HTR-8/SVneo (cell line): ENCODE measurements around the gene GABRP.

ENCODE experiments used
- DNase-seq: peaks from one replicate; pipeline ENCODE4 v3.0.0; 2011; ENCODE audit warnings: low spot score, mixed read lengths; ENCODE audit not compliant: insufficient read length
- FAIRE-seq: peaks from 2 replicates; lab custom pipeline; 2011; peaks lifted over from hg19 to GRCh38; lab: Jason Lieb, UNC

GABRP gene

GRCh38 chr5:170783498-170784247 lies at the start of gene GABRP:
GABRP (plus strand) TSS chr5:170783725; CDS start chr5:170788616, 4,891 bp downstream.
- no peak for FAIRE-seq

GRCh38 chr5:170736966-170737365 lies 46.6 kb upstream of the GABRP start:
- FAIRE-seq (no peak), DNase-seq (no peak)

More at GRCh38 chr5:170783498-170784247, at the start of gene GABRP:
- no peak for DNase-seq

- FAIRE-seq = no peak
- no peak for DNase-seq
Observed at GRCh38 chr5:170737591-170737990, 45.9 kb upstream of the GABRP start.

GRCh38 chr5:170738840-170739239 lies 44.7 kb upstream of the GABRP start:
- FAIRE-seq = no peak
- no peak for DNase-seq

GRCh38 chr5:170739446-170739845 lies 44.1 kb upstream of the GABRP start:
- DNase-seq = no peak
- no peak for FAIRE-seq

GRCh38 chr5:170740551-170741205 lies 42.8 kb upstream of the GABRP start:
- no peak for FAIRE-seq

GRCh38 chr5:170741801-170742200 lies 41.7 kb upstream of the GABRP start:
- FAIRE-seq = no peak
- no peak for DNase-seq

More at GRCh38 chr5:170740551-170741205, 42.8 kb upstream of the GABRP start:
- no peak for DNase-seq

- DNase-seq = no peak
- no peak for FAIRE-seq
Observed at GRCh38 chr5:170743876-170744212, 39.7 kb upstream of the GABRP start.

GRCh38 chr5:170745481-170746071 lies 37.9 kb upstream of the GABRP start:
- FAIRE-seq (no peak), DNase-seq (peak; percentile 62)

- FAIRE-seq (no peak), DNase-seq (no peak)
Observed at GRCh38 chr5:170746075-170746960, 37.2 kb upstream of the GABRP start.

GRCh38 chr5:170746961-170747340 lies 36.6 kb upstream of the GABRP start:
- FAIRE-seq = no peak
- DNase-seq = no peak

- DNase-seq (no peak), FAIRE-seq (no peak)
Observed at GRCh38 chr5:170747357-170747756, 36.2 kb upstream of the GABRP start.

- FAIRE-seq (no peak), DNase-seq (no peak)
Observed at GRCh38 chr5:170747851-170748250, 35.7 kb upstream of the GABRP start.

GRCh38 chr5:170748951-170749471 lies 34.5 kb upstream of the GABRP start:
- DNase-seq (no peak), FAIRE-seq (no peak)

GRCh38 chr5:170749911-170750431 lies 33.6 kb upstream of the GABRP start:
- FAIRE-seq = no peak

GRCh38 chr5:170750791-170751190 lies 32.7 kb upstream of the GABRP start:
- no peak for FAIRE-seq
- DNase-seq = no peak

More at GRCh38 chr5:170749911-170750431, 33.6 kb upstream of the GABRP start:
- no peak for DNase-seq

GRCh38 chr5:170751631-170752030 lies 31.9 kb upstream of the GABRP start:
- DNase-seq (no peak), FAIRE-seq (no peak)

GRCh38 chr5:170752257-170753215 lies 31.0 kb upstream of the GABRP start:
- DNase-seq (peak; percentile 25), FAIRE-seq (no peak)

- no peak for FAIRE-seq
- no peak for DNase-seq
Observed at GRCh38 chr5:170753311-170753710, 30.2 kb upstream of the GABRP start.
